Esophagus squamous epithelium (tissue), 5 donors: Measurements from ENCODE around the gene TRAK1. TPM values are rescaled to one million over a fixed set of nuclear protein-coding genes. Genes with fewer than 3 reads are reported as not detected.

Experiments used
- DNase-seq: peaks from one replicate; lab custom pipeline; 2025; lab: John Stamatoyannopoulos, UW
- H3K27ac ChIP-seq, 4 donors: fragments of 200-600 bp; sonication (generic); one replicate each; pipeline ENCODE4 v1.5.1; 2016 to 2019; ENCODE audit warnings: mild to moderate bottlenecking in 1 of 4
- H3K27me3 ChIP-seq, 4 donors: fragments of 200-600 bp; sonication (generic); 1 replicate in 3 of 4; 2 replicates in 1 of 4; pipeline versions ENCODE4 v1.5.1 to v1.6.0; 2017 to 2021; ENCODE audit warnings: antibody characterized with exemption in 1 of 4
- H3K36me3 ChIP-seq, 3 donors: fragments of 200-600 bp; sonication (generic); one replicate each; pipeline ENCODE4 v1.5.1; 2016 to 2019
- H3K4me1 ChIP-seq, 3 donors: fragments of 200-600 bp; sonication (generic); one replicate each; pipeline ENCODE4 v1.5.1; 2017 to 2019
- H3K4me3 ChIP-seq, 4 donors: fragments of 200-600 bp; sonication (generic); 1 replicate in 3 of 4; 2 replicates in 1 of 4; pipeline ENCODE4 v1.5.1; 2016 to 2019; ENCODE audit warnings: mild to moderate bottlenecking in 2 of 4, moderate library complexity in 1 of 4
- H3K9me3 ChIP-seq, 3 donors: fragments of 200-600 bp; sonication (generic); one replicate each; pipeline ENCODE4 v1.5.1; 2016 to 2019
- CTCF ChIP-seq, 6 experiments: fragments of 450-650 bp in 4 of 6; fragments of 200-600 bp in 2 of 6; sonication (generic) in 2 of 6; IDR thresholded peaks; one replicate each; pipeline ENCODE4 v1.5.1; 2016 to 2019; ENCODE audit warnings: antibody characterized with exemption in 6 of 6, mild to moderate bottlenecking in 4 of 6, moderate library complexity in 4 of 6
- POLR2A ChIP-seq, 4 donors: fragments of 450-650 bp; IDR thresholded peaks; one replicate each; pipeline ENCODE4 v1.6.1; 2017; ENCODE audit warnings: antibody characterized with exemption in 4 of 4, mild to moderate bottlenecking in 4 of 4, moderate library complexity in 3 of 4
- WGBS, 2 donors: methylation state at CpG; one replicate each; pipeline ENCODE4 v1.1.5; 2018; 5-methylcytosine and 5-hydroxymethylcytosine counted together
- intact Hi-C: fragments of 100-400 bp; cut with DNase I; formaldehyde crosslinking; loops from one replicate; pipeline ENCODE4 v1.15.0; 2022
- total RNA-seq, 4 donors: library from RNA; depleted of rRNA; stranded (reverse); fragments of >200 nt; gene quantifications; one replicate each; pipeline ENCODE4 v1.1.0, GENCODE V29; 2016
- donor health status: DM: yes; HTN: yes; CAD: no.

TRAK1 gene
- total RNA-seq, 4 donors from 2014 or later = 31.8 to 40.6 (median 37.7) TPM

GRCh38 chr3:42149532-42149931, 58.4 kb downstream of the TRAK1 start:
- no peak overlapping the region for H3K4me3 ChIP-seq
- H3K27ac ChIP-seq = peak overlapping the region; percentile 1 to 54 (median 32)
- no peaks in the 10 kb centered on the region for H3K36me3 ChIP-seq
- TF ChIP-seq CTCF (IDR thresholded peaks at IDR 0.05) = no peak
- no peak for TF ChIP-seq POLR2A (IDR thresholded peaks at IDR 0.05)
- H3K9me3 ChIP-seq = no peaks in the 10 kb centered on the region
- no peaks in the 10 kb centered on the region for H3K27me3 ChIP-seq
- H3K4me1 ChIP-seq = peaks cover 0 to 44% (median 14%) of the 10 kb centered on the region in 3 donors
- intact Hi-C loops = no loop called here
- DNase-seq = no peak
- 88 to 92% methylated on average over 6 to 8 of the region's 8 CpGs for WGBS, 2 donors

- Histone ChIP-seq H3K4me1 (peaks cover 0 to 44% (median 14%) of the 10 kb centered on the region in 3 donors), H3K27me3 (no peaks in the 10 kb centered on the region), H3K9me3 (no peaks in the 10 kb centered on the region), H3K27ac (peak overlapping the region; percentile 51 to 68 (median 56)), H3K36me3 (no peaks in the 10 kb centered on the region), H3K4me3 (no peak overlapping the region)
- no peak for DNase-seq
- WGBS, 2 donors = 60 to 70% methylated on average over 2 to 3 of the region's 3 CpGs
- intact Hi-C loops = no loop called here
- TF ChIP-seq CTCF (IDR thresholded peaks at IDR 0.05) = no peak
- TF ChIP-seq POLR2A (IDR thresholded peaks at IDR 0.05) = no peak
Measured at GRCh38 chr3:42149975-42150374, 58.8 kb downstream of the TRAK1 start.

- Histone ChIP-seq H3K4me1 (peaks cover 0 to 44% (median 14%) of the 10 kb centered on the region in 3 donors), H3K27ac (peak overlapping the region in 3 of 4 donors; percentile 46 to 68 (median 59)), H3K9me3 (no peaks in the 10 kb centered on the region), H3K4me3 (no peak overlapping the region), H3K36me3 (no peaks in the 10 kb centered on the region), H3K27me3 (no peaks in the 10 kb centered on the region)
- no peak for DNase-seq
- 20 to 40% methylated on average over 2 of the region's 2 CpGs for WGBS, 2 donors
- intact Hi-C loops = no loop called here
- TF ChIP-seq CTCF (IDR thresholded peaks at IDR 0.05) (no peak), POLR2A (IDR thresholded peaks at IDR 0.05) (no peak)
Measured at GRCh38 chr3:42151596-42152168, 60.5 kb downstream of the TRAK1 start.

GRCh38 chr3:42152193-42152592, 61.0 kb downstream of the TRAK1 start:
- Histone ChIP-seq H3K36me3 (no peaks in the 10 kb centered on the region), H3K9me3 (no peaks in the 10 kb centered on the region), H3K27me3 (no peaks in the 10 kb centered on the region), H3K4me3 (no peak overlapping the region), H3K27ac (peak overlapping the region in 1 of 4 donors; percentile 10), H3K4me1 (peaks cover 0 to 44% (median 14%) of the 10 kb centered on the region in 3 donors)
- intact Hi-C loops = no loop called here
- TF ChIP-seq CTCF (IDR thresholded peaks at IDR 0.05) (no peak), POLR2A (IDR thresholded peaks at IDR 0.05) (no peak)
- 75 to 86% methylated on average over 5 of the region's 5 CpGs for WGBS, 2 donors
- DNase-seq = no peak

- Histone ChIP-seq H3K4me3 (no peak overlapping the region), H3K9me3 (no peaks in the 10 kb centered on the region), H3K4me1 (peaks cover 0 to 44% (median 14%) of the 10 kb centered on the region in 3 donors), H3K36me3 (no peaks in the 10 kb centered on the region), H3K27ac (peak overlapping the region in 1 of 4 donors; percentile 10), H3K27me3 (no peaks in the 10 kb centered on the region)
- 67 to 84% methylated on average over 4 of the region's 4 CpGs for WGBS, 2 donors
- TF ChIP-seq POLR2A (IDR thresholded peaks at IDR 0.05) (no peak), CTCF (IDR thresholded peaks at IDR 0.05) (no peak)
- DNase-seq = no peak
- intact Hi-C loops = no loop called here
Measured at GRCh38 chr3:42153039-42153438, 61.9 kb downstream of the TRAK1 start.
